Mucosa of rectum (tissue), 2 donors: ENCODE results near the gene CDIP1.

Experiments used
- H3K27ac ChIP-seq, 2 donors: one replicate each; pipeline ENCODE4 v1.7.0; 2013; ENCODE audit warnings: inconsistent platforms in 2 of 2, low read depth in 2 of 2, low read length in 2 of 2
- H3K27me3 ChIP-seq, 2 donors: one replicate each; pipeline ENCODE4 v1.7.0; 2013; ENCODE audit warnings: low read length in 2 of 2; ENCODE audit not compliant: control insufficient read depth in 2 of 2, insufficient read depth in 2 of 2
- H3K36me3 ChIP-seq, 2 donors: one replicate each; pipeline ENCODE4 v1.7.0; 2013; ENCODE audit warnings: low read length in 2 of 2; ENCODE audit not compliant: control insufficient read depth in 2 of 2, insufficient read depth in 2 of 2
- H3K4me1 ChIP-seq, 2 donors: one replicate each; pipeline ENCODE4 v1.7.0; 2013; ENCODE audit warnings: low read length in 2 of 2, mild to moderate bottlenecking in 1 of 2; ENCODE audit not compliant: control insufficient read depth in 2 of 2, insufficient read depth in 2 of 2
- H3K4me3 ChIP-seq, 2 donors: one replicate each; pipeline ENCODE4 v1.7.0; 2013; ENCODE audit warnings: low read length in 2 of 2
- H3K9ac ChIP-seq, 2 donors: one replicate each; pipeline ENCODE4 v1.7.0; 2013; ENCODE audit warnings: low read length in 2 of 2, low read depth in 1 of 2, mild to moderate bottlenecking in 1 of 2
- H3K9me3 ChIP-seq, 2 donors: one replicate each; pipeline ENCODE4 v1.7.0; 2013; ENCODE audit warnings: low read length in 2 of 2; ENCODE audit not compliant: control insufficient read depth in 2 of 2
- donor health status: healthy.
- donor health status: Normal muscosa, but diverticular disease.

Gene CDIP1

DNA sequence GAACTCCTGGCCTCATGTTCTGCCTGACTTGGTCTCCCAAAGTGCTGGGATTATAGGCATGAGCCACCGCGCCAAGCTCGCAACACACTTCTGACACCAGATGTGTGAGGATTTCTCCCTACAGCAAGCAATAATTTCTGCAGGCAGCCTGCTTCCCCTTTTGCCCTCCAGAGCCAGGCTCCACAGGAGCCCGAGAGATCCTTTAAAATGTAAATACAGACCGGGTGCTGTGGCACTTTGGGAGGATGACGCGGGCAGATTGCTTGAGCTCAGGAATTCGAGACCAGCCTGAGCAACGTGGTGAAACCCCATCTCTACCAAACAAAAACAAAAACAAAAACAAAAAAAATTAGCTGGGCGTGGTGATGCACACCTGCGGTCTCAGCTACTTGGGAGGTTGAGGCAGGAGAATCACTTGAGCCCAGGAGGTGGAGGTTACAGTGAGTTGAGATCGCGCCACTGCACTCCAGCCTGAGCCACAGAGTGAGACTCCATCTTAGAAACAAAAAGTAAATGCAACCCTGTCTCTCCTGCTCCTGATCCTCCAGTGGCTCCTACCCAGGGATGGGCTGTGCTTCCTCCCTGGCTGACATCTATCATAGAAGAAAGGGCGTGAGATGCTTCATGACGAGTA lies 32.2 kb upstream of the CDIP1 start:
- Histone ChIP-seq H3K36me3 (no peaks in the 10 kb centered on the region), H3K27me3 (no peaks in the 10 kb centered on the region), H3K27ac (no peak overlapping the region), H3K9ac (no peak overlapping the region), H3K9me3 (no peaks in the 10 kb centered on the region), H3K4me3 (no peak overlapping the region), H3K4me1 (no peaks in the 10 kb centered on the region)

DNA sequence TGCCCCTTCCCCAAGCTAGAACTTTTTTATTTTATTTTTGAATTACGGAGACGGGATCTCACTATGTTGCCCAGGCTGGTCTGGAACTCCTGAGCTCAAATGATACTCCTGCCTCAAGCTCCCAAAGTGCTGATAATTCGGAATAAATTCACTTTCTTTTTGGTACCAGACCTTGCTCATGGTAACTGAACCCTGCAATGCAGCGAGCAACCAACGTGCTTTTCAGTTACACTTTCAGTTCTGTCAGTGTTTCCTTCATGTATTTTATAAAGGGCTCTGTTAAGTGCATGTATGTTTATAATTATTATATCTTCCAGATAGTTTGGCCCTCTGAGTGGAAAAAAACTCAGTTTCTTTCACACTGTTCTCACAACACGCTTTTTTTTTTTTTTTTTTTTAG lies 31.5 kb upstream of the CDIP1 start:
- Histone ChIP-seq H3K9me3 (no peaks in the 10 kb centered on the region), H3K9ac (no peak overlapping the region), H3K36me3 (no peaks in the 10 kb centered on the region), H3K4me3 (no peak overlapping the region), H3K27ac (no peak overlapping the region), H3K4me1 (no peaks in the 10 kb centered on the region), H3K27me3 (no peaks in the 10 kb centered on the region)

DNA sequence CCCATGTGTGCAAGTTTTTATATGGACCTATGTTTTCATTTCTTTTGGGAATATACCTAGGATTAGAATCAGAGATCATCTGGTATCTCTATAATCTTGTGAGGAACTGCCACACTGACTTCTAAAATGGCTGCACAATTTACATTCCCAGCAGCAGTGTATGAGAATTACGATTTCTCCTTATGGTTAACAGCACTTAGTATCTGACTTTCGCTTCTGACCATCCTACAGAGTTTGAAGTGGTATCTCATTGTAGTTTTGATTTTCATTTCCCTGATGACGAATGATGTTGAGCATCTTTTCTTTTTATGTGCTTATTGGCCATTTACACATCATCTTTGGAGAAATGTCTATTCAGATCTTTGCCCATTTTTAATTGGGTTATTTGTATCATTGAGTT lies 27.6 kb upstream of the CDIP1 start:
- H3K27ac ChIP-seq = no peak overlapping the region
- H3K4me1 ChIP-seq = no peaks in the 10 kb centered on the region
- H3K9ac ChIP-seq = no peak overlapping the region
- no peaks in the 10 kb centered on the region for H3K9me3 ChIP-seq
- H3K27me3 ChIP-seq = no peaks in the 10 kb centered on the region
- H3K4me3 ChIP-seq = no peak overlapping the region
- H3K36me3 ChIP-seq = no peaks in the 10 kb centered on the region

DNA sequence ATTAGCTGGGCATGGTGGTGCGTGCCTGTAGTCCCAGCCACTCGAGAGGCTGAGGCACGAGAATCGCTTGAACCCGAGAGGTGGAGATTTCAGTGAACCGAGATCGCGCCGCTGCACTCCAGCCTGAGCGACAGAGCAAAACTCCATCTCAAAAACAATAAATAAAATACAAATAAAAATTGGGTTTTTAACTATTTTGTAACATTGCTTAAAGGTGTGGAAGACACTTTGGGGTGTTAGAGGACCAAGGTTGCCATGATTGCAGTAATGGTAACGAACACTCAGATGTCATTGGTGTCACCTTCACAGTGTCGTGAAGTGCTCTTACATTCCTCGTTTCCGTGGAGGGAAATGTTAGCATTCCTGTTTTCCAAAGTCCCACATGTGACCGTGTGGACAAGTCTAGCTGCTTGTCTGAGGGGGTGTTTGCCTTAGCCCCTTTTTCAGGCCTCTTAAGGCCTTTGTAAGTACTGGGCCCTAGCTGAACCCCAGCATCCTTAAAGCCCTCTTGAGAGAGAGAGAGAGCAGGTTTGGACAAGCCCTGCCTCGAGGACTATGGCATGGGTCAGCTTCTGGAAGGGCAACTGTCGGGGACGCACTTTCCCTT lies 26.2 kb upstream of the CDIP1 start:
- no peak overlapping the region for H3K9ac ChIP-seq
- no peak overlapping the region for H3K27ac ChIP-seq
- no peaks in the 10 kb centered on the region for H3K36me3 ChIP-seq
- no peaks in the 10 kb centered on the region for H3K9me3 ChIP-seq
- no peak overlapping the region for H3K4me3 ChIP-seq
- H3K27me3 ChIP-seq = no peaks in the 10 kb centered on the region
- H3K4me1 ChIP-seq = no peaks in the 10 kb centered on the region

DNA sequence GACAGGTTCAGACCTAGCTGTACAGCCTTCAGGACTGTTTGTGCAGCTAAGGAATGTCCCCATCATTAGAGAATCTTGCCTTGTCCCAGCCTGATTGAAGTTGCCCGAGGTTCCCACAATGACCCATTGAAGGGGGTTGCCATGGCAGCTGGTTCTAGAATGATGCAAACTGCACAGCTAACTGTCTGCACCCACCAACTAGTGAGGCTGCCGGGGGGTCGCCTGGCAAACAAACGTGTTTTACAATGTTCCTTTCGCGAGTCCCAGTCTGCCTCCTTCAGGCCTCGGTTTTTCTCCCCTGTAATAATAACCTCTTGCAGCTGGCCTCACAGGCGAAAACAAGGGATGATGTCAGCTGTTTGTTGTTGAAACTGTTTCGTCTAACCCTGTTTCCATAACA lies 23.0 kb upstream of the CDIP1 start:
- no peaks in the 10 kb centered on the region for H3K27me3 ChIP-seq
- H3K4me3 ChIP-seq = no peak overlapping the region
- no peaks in the 10 kb centered on the region for H3K9me3 ChIP-seq
- no peaks in the 10 kb centered on the region for H3K36me3 ChIP-seq
- no peaks in the 10 kb centered on the region for H3K4me1 ChIP-seq
- H3K27ac ChIP-seq = no peak overlapping the region
- no peak overlapping the region for H3K9ac ChIP-seq

DNA sequence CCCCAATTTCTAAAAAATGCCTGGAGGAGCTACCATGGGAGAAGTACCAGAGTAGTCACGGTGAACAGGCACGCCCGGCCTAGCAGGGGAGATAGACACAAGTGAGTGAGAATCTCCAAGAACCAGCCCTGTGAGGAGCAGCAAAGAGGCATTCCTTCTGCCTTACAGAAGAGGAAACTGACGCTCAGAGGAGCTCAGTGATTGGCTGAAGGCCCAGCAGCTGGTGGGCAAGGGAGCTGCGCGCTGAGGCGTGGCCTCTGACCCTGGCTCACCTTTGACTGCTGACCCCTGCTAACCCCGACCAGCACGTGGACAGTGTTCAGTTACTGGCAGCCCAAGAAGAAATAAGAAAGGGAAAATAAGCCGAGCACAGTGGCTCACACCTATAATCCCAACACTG lies 19.4 kb upstream of the CDIP1 start:
- no peaks in the 10 kb centered on the region for H3K36me3 ChIP-seq

DNA sequence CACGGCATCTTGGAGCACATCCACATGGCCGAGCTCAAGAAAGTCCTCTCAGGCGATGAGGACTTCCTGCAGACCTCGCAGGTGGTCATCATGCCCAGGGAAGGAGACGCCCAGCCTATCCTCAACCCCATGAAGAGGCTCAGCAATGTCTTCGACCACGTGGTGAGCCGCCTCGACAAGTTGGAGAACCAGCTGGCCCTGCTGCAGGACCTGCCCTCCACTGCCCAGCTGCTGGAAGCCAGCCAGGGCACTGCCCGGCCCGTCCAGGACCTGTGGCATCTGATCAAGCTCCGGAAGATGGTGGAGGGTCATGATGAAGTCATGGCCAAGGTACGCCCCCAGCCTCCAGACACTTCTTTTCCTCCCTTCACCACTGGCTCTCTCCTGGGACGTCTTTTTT lies 18.0 kb upstream of the CDIP1 start:
- Histone ChIP-seq H3K9ac (no peak overlapping the region), H3K36me3 (no peaks in the 10 kb centered on the region), H3K4me1 (no peaks in the 10 kb centered on the region), H3K27me3 (no peaks in the 10 kb centered on the region), H3K27ac (no peak overlapping the region), H3K9me3 (no peaks in the 10 kb centered on the region), H3K4me3 (no peak overlapping the region)

More for the DNA sequence above, 19.4 kb upstream of the CDIP1 start:
- Histone ChIP-seq H3K27me3 (no peaks in the 10 kb centered on the region), H3K27ac (no peak overlapping the region), H3K4me1 (no peaks in the 10 kb centered on the region), H3K9me3 (no peaks in the 10 kb centered on the region), H3K4me3 (no peak overlapping the region), H3K9ac (no peak overlapping the region)

DNA sequence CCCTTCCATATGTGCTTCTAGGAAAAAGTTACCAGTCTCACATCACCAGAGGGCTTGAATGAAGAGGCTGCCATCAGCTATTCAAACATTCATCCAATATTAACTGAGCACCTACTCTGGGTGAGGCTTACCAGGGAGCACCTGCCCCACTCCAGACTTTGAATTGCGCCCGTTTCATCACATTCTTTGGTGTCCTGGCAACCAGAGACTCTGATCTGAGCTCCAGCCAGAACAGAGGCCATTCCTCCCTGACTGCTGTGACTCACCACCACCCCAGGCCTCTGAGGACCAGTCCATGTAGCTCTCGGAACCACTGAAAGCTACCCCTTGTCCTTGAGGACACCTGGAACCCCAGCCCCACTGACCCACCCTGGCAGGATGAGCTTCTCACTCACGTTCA lies 17.5 kb upstream of the CDIP1 start, which contains the start of gene C16orf96:
C16orf96 (plus strand) TSS at position 229 of the 400 bp plus-strand sequence; CDS start at position 379, 150 bp downstream.
- H3K27ac ChIP-seq = no peak within 1 kb of the TSS
- H3K9me3 ChIP-seq = no peaks in the 10 kb centered on the region
- H3K4me1 ChIP-seq = no peaks in the 10 kb centered on the region
- H3K36me3 ChIP-seq = no peaks in the 10 kb centered on the region
- H3K27me3 ChIP-seq = no peaks in the 10 kb centered on the region
- no peak within 1 kb of the TSS for H3K4me3 ChIP-seq
- H3K9ac ChIP-seq = no peak within 1 kb of the TSS

DNA sequence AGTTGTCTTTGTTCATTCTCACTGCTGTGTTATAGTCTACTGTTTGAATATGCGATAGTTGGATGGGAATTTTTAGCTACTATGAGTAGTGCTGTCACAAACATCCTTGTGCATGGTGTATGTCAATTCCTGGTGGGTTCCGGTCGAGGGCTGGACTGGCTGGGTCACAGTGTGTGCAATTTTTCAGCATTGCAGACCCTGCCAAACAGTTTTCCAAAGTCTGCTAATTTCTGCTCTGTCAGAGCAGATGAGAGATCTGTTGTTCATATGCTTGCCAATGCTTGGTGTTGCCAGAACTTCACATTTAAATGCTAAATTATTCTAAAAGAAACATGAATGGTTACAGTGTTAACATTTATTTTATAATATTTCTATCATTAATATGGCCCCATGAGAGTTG lies 14.0 kb upstream of the CDIP1 start:
- Histone ChIP-seq H3K9me3 (no peaks in the 10 kb centered on the region), H3K27me3 (no peaks in the 10 kb centered on the region), H3K4me3 (no peak overlapping the region), H3K36me3 (no peaks in the 10 kb centered on the region), H3K4me1 (no peaks in the 10 kb centered on the region), H3K9ac (no peak overlapping the region), H3K27ac (no peak overlapping the region)

DNA sequence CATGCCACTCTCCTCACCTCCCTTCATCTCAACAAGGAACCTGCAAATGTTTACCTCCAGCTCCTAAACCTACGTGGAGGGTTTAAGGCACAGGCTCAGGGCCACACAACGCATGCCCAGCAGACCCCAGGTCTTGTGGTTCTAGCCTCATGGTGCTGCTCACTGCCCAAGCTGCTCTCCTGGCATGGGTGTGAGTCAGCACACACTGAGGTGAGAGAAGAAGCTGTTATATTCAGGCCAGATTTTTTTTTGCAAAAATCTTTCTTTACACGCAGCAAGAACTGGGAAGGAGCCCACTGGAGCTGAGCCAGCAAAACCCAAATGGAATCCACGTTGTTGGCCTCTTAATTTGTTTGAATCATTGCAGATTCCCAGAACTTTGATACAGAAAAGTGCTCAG lies 12.0 kb upstream of the CDIP1 start:
- H3K4me1 ChIP-seq = no peaks in the 10 kb centered on the region
- H3K27ac ChIP-seq = no peak overlapping the region
- no peak overlapping the region for H3K4me3 ChIP-seq
- no peaks in the 10 kb centered on the region for H3K27me3 ChIP-seq
- H3K36me3 ChIP-seq = no peaks in the 10 kb centered on the region
- no peak overlapping the region for H3K9ac ChIP-seq
- no peaks in the 10 kb centered on the region for H3K9me3 ChIP-seq
